Choroid plexus epithelial cell (primary cell): ENCODE results near the gene ADARB2.

ENCODE experiments used
- DNase-seq: peaks from one replicate; pipeline ENCODE4 v3.0.0-alpha.2; 2010; ENCODE audit warnings: low read depth
- H3K4me3 ChIP-seq: 2 replicates; pipeline ENCODE4 v1.5.1; 2011; ENCODE audit warnings: low read depth, mild to moderate bottlenecking, control low read depth, low read length, moderate library complexity
- TF ChIP-seq, protein P1 (sequence below): conservative IDR thresholded peaks from 2 replicates; pipeline ENCODE4 v1.5.1; 2011; ENCODE audit warnings: low read depth, mild to moderate bottlenecking, control low read depth, inconsistent platforms, low read length, moderate library complexity

ADARB2 gene

GRCh38 chr10:1737222-1738061, at the start of gene ADARB2:
TSS of gene ADARB2 (minus strand) at chr10:1737525.
- TF ChIP-seq, protein P1, sequence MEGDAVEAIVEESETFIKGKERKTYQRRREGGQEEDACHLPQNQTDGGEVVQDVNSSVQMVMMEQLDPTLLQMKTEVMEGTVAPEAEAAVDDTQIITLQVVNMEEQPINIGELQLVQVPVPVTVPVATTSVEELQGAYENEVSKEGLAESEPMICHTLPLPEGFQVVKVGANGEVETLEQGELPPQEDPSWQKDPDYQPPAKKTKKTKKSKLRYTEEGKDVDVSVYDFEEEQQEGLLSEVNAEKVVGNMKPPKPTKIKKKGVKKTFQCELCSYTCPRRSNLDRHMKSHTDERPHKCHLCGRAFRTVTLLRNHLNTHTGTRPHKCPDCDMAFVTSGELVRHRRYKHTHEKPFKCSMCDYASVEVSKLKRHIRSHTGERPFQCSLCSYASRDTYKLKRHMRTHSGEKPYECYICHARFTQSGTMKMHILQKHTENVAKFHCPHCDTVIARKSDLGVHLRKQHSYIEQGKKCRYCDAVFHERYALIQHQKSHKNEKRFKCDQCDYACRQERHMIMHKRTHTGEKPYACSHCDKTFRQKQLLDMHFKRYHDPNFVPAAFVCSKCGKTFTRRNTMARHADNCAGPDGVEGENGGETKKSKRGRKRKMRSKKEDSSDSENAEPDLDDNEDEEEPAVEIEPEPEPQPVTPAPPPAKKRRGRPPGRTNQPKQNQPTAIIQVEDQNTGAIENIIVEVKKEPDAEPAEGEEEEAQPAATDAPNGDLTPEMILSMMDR: no peak
- no peak within 1 kb of the TSS for H3K4me3 ChIP-seq
- peak; percentile 1 for DNase-seq

DNA sequence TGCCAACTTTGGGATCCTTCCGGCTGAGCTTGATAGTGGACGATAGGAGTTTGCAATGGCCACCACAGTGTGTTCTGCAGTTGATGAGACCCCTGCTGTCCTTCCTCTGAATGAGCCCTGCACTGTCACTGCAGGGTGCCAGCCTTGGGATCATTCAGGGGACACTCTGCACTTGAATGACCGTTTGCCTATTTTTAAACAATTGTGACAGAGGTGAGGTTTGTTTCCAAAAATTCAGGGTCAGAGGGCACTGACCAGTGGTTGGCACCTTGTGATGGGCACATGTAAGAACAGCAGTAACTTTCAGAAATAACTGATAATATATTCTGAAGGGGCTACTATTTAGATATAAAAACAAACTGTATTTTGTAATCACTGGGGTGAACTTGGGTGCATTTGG, 48.5 kb upstream of the ADARB2 start:
- DNase-seq: no peak
- TF ChIP-seq, protein P1: no peak
- no peak overlapping the region for H3K4me3 ChIP-seq

- H3K4me3 ChIP-seq: no peak overlapping the region
- TF ChIP-seq, protein P1: no peak
- no peak for DNase-seq
Observed at GRCh38 chr10:1782841-1783240, 45.5 kb upstream of the ADARB2 start.

DNA sequence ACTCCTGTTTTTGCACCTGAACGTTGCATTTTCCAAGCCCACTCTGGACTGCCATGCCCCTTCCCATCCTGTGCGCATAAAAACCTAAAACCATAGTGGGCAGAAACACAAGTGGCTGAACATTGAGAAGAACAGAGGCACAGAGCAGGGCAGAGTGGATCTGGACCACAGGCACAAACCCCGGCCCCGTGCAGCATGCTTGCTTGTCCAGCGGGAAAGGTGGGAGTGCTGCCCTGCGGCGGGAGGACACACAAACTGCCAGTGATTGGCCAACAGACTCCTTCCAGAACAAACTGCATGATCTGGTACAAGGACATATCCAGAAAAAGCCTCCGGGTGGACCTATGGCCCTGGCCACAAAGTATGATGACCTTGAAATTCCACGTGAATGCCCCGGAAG, 42.5 kb upstream of the ADARB2 start:
- no peak for DNase-seq
- TF ChIP-seq, protein P1: no peak
- H3K4me3 ChIP-seq: no peak overlapping the region

- TF ChIP-seq, protein P1: no peak
- DNase-seq: no peak
- no peak overlapping the region for H3K4me3 ChIP-seq
Observed at GRCh38 chr10:1778375-1778969, 41.1 kb upstream of the ADARB2 start.

GRCh38 chr10:1776127-1776662, 38.9 kb upstream of the ADARB2 start:
- TF ChIP-seq, protein P1: no peak
- no peak overlapping the region for H3K4me3 ChIP-seq
- no peak for DNase-seq
